ENCODE results near the gene UGT1A4. TPM values are rescaled to one million over a fixed set of nuclear protein-coding genes. Genes with fewer than 3 reads are reported as not detected.

Gene UGT1A4
- total RNA-seq, 2 donors from 2014 or later, result 2.2 to 4.0 TPM

DNA sequence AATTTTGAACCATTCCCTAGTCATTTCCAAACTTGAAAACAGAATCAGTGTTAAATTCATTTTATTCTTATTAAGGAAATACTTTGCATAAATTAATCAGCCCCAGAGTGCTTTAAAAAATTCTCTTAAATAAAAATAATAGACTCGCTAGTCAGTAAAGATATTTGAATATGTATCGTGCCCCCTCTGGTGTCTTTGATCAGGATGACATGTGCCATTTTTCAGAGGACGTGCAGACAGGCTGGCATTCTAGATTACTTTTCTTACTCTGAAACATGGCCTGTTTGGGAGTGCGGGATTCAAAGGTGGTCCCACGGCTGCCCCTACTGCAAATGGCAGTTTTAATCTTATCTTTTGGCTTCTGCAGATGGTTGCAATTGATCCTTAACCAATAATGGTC, 54.0 kb downstream of the UGT1A4 start:
- no peak for DNase-seq
- no peak for ATAC-seq
- intact Hi-C loops (cut with DNase I, micrococcal nuclease), result no loop called here

DNA sequence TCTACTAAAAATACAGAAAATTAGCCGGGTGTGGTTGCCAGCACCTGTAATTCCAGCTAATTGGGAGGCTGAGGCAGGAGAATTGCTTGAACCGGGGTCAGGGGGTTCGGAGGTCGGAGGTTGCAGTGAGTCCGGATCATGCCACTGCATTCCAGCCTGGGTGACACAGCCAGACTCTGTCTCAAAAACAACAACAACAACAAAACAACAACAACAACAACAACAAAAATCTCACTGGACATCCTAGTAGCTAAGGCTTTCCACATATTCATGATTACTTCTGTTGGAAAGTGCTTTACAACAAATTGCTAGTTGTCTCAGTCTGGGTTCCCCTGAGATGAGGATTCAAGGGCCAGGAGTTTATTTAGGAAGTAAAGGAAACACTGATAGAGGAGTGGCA, 55.3 kb downstream of the UGT1A4 start:
- intact Hi-C loops (cut with DNase I, micrococcal nuclease), result no loop called here
- DNase-seq (no peak), ATAC-seq (no peak)

DNA sequence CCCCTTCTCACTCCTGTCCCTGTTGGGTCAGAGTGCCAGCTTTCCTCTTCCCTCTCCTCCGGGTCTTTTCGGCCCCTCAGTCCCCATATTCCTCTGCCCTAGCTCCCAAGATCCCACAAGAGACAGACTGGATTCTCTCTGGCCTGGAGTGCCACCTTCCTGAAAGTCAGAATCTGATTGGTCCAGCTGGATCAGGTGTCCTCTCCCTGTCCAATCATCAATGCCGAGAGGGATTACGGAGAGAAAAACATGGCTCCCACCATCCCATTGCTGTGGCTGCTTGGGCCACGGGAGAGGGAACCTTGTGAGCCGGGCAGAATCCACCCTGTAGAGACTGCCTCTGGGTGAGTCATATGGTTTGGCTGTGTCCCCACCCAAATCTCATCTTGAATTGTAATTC, 56.9 kb downstream of the UGT1A4 start:
- intact Hi-C loops (cut with DNase I, micrococcal nuclease), result no loop called here
- no peak for DNase-seq
- no peak for ATAC-seq

DNA sequence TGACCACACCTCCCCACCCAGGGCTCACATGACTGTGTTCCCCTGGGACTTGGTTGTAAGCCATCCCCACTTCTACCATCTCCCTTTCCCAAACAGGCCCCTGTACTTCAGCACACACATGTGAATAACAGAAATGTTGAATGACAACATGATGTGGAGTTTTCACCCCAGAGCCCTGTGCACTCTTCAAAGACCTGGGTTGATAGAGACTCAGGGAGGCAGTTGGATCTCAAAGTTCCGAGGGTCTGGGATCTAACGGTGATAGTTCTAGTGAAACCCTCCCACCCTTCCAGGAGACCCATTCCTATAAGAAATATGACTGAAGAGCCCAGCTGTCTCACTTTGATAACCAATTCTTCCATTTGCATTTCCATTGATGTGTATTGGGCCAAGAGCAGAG, 59.5 kb downstream of the UGT1A4 start, which contains the start of gene MROH2A:
MROH2A (plus strand) TSS at position 301 of the 400 bp plus-strand sequence. CDS start 1,029 bp downstream, outside the sequence.
- DNase-seq (no peak), ATAC-seq (no peak)
- intact Hi-C loops (cut with DNase I, micrococcal nuclease), result no loop called here

- no peak for ATAC-seq
- DNase-seq, result no peak
Measured at GRCh38 chr2:233779722-233780121, 61.2 kb downstream of the UGT1A4 start.

DNA sequence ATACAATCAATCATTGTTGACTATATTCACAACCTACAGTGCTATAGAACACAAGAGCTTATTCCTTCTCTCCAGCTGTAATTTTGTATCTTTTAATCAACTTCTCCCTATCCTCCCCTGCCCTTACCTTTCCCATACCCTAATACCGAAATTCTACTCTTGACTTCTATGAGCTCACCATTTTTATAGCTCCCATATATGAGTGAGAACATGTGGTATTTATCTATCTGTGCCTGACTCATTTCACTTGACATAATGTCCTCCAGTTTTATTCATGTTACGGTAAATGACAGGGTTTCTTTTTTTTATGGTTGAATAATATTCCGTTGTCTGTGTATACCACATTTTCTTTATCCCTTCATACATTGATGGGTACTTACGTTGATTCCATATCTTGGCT, 62.2 kb downstream of the UGT1A4 start:
- DNase-seq, result no peak
- intact Hi-C loops (cut with DNase I, micrococcal nuclease), result no loop called here
- ATAC-seq, result no peak

More at GRCh38 chr2:233779722-233780121, 61.2 kb downstream of the UGT1A4 start:
- intact Hi-C loops (cut with DNase I, micrococcal nuclease), result no loop called here

DNA sequence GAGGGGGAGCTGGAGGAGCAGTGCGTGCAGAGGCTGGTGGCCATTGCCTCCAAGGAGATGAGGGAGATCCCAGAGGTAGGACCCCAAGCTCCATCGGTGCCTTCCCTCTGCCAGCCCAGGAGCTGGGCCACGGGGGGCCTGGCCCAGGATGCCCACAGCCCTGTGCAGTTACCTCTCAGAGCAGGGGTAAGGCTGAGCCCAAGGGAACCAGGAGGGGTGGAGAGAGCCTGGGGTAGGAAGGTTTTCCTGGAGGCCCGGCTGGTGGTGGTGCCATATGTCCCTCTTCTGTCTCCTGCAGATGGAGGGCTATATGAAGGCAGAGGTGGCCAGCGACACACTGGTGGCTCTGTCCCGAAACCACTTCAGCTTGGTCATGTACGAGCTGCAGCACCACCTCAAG, 71.0 kb downstream of the UGT1A4 start:
- ATAC-seq (no peak), DNase-seq (no peak)
- intact Hi-C loops (cut with DNase I, micrococcal nuclease), result no loop called here

DNA sequence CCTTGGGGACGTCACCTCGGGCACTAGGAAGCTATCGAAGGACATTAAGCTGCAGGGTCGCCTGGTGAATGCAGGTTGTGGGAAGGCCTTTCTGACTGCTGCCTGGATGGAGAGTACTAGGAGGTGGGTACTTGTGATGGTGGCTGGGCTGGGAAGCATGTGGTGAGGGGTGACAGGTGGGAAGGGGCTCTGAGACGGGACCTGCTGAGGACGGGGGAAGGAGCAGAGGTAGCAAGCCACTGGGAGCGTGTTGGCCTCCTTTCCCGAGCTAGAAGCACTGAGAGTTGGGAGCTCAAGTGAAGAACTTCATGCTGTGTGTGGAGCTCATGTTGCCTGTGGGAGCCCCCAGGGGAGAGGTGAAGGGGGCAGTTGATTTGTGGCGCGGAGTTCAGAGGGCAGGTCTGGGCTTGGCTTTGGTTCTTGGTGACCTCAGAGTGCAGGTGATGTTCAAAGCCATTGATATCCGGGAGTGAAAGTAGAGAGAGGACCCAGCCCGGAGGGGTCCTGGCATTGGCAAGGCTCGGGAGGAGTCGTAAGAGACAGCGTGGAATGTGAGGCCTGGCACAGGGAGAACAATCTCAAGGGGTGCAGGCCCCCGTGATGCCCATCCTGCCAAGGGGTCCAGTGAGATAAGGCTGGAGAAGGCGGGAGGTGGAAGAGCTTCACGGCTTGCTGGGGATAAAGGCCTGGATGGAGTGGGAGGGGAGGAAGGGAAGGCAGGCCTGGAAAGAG, 72.8 kb downstream of the UGT1A4 start:
- no peak for ATAC-seq
- no peak for DNase-seq
- intact Hi-C loops (cut with DNase I, micrococcal nuclease), result no loop called here

GRCh38 chr2:233791883-233792329, 73.4 kb downstream of the UGT1A4 start:
- DNase-seq (no peak), ATAC-seq (no peak)

GRCh38 chr2:233792720-233793119, 74.2 kb downstream of the UGT1A4 start:
- intact Hi-C loops (cut with DNase I, micrococcal nuclease), result no loop called here
- ATAC-seq (no peak), DNase-seq (no peak)

More at GRCh38 chr2:233791883-233792329, 73.4 kb downstream of the UGT1A4 start:
- intact Hi-C loops (cut with DNase I, micrococcal nuclease), result no loop called here

DNA sequence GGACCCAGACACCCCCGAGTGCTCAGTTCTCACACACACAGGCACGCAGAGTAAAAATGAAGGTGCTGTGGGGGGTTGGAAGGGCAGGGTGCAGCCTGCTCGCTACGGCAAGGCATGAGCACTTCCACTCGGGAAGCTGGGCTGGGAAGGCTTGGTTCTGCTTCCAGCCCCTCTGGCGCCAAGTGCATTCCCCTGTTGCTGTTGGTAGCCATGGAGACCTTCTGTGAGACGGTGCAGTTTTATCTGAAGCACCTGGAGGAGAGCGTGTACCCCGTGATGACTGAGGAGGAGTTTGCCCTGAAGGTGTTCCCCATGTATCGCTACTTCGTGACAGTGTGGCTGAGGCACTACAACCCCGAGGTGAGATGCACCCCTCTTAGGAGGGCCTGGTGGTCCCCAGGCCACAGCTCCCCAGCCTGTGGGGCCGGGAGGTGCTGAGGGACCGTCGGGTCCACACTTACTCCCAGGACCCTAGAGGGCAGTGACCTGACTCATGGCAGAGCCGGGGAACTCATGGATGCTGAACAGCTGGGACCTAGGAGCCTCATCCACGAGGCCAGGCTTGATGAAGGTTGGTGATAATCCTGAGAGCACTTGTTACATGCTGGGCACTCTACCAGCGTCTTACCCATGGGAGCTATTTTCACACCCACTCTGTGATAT, 75.1 kb downstream of the UGT1A4 start:
- DNase-seq (no peak), ATAC-seq (no peak)
- intact Hi-C loops (cut with DNase I, micrococcal nuclease), result no loop called here

DNA sequence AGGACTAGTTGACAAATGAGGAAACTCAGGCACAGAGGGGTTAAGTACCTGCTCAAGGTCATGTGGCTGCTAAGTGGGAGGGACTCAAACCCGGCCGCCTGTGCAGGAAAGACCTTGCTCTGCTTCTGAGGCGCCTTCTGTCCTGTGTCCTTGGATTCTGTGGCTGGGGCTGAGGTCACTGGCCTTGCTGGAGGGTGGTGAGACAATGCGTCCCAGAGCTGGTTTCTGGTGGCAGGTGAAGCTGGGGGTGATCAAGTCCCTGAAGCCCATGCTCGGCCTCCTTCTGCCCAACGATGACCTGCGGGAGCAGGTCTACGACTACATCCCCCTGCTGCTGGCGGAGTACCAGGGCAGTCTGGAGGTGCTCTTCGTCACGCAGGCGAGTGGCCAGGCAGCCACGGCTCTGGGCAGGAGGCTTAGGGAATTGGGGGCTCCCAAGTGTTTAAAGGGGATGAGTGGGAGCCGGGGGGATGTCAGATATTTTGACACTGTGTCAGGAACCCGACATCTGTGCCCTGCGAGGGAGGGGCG, 75.7 kb downstream of the UGT1A4 start:
- DNase-seq (no peak), ATAC-seq (no peak)
- intact Hi-C loops (cut with DNase I, micrococcal nuclease), result no loop called here

DNA sequence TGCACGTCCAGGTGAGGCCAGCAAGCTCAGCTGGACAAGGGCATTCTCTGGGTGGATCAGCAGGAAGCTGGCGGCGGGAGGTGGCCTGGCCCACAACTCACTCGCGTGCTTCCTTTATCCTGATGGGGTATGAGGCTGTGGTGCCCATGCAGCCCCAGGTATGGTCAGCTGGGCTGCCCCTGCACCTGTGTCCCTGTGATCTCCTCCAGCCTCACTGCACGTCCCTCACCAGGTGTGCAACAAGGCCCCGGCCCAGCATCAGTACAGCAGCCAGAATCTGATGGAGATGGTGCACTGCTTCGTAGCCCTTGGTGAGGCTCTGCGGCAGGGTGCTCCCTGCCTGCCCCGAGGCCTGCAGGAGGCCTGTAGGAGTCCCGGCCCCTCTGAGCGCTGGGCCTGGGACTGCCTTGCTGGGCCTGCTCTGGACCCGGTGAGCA, 77.2 kb downstream of the UGT1A4 start:
- intact Hi-C loops (cut with DNase I, micrococcal nuclease), result no loop called here
- ATAC-seq (no peak), DNase-seq (no peak)

- intact Hi-C loops (cut with DNase I, micrococcal nuclease), result no loop called here
- no peak for ATAC-seq
- DNase-seq, result no peak
Measured at GRCh38 chr2:233796254-233796653, 77.7 kb downstream of the UGT1A4 start.

DNA sequence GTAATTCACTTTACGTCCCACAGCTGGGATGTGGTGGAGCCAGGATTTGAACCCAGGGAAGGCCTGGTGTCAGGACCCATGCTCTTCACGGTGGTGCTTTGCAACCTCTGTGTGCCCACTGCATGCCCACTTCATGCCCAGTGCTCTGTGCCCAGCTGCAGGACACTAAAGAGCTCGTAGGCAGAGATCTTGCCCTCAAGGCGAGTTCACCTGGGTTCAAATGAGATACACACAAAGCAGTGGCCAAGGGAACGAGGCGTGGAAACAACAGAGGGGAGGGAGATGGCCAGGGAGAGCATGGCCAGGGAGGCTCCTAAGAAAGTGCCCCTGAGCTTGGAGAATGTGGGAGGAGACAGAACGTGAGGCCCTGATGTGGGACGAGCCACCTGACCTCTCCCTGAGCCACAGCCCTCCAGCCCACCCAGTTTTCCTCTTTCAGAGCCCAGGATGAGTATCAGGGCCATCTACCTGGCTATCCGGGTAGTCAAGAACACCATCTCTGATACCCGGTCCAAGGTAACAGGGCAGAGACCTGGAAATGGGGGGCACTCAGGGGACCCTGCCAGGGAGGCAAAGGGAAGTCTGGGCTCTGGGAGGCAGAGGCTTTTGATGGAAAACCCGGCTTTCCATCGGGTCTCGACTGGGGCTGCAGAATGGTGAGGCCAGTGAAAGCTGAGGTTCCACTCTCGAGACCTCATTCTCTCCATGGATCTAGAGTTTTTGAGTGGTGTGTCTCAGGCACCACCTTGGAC, 80.0 kb downstream of the UGT1A4 start:
- intact Hi-C loops (cut with DNase I, micrococcal nuclease), result no loop called here
- DNase-seq, result no peak
- ATAC-seq, result no peak

- ATAC-seq (no peak), DNase-seq (no peak)
- intact Hi-C loops (cut with DNase I, micrococcal nuclease), result no loop called here
Measured at GRCh38 chr2:233799087-233799665, 80.6 kb downstream of the UGT1A4 start.

- intact Hi-C loops (cut with DNase I, micrococcal nuclease), result no loop called here
- DNase-seq (no peak), ATAC-seq (no peak)
Measured at GRCh38 chr2:233799716-233800115, 81.2 kb downstream of the UGT1A4 start.

GRCh38 chr2:233800208-233800607, 81.7 kb downstream of the UGT1A4 start:
- intact Hi-C loops (cut with DNase I, micrococcal nuclease), result no loop called here
- DNase-seq, result no peak

More at GRCh38 chr2:233800208-233800607, 81.7 kb downstream of the UGT1A4 start:
- ATAC-seq, result no peak

All from left colon (tissue), 2 donors.